Stimulated activated CD8-positive, alpha-beta memory T cell treated with anti-CD3 and anti-CD28 coated beads, Interleukin-15, amount 100 ng/mL, for 48 hours (primary cell): ENCODE results near the gene ASIC2.

Source experiments
- DNase-seq, 2 donors: peaks; one replicate each; pipeline ENCODE4 v3.0.0-alpha.2; 2020; ENCODE audit warnings: low read depth in 2 of 2

ASIC2 gene

DNA sequence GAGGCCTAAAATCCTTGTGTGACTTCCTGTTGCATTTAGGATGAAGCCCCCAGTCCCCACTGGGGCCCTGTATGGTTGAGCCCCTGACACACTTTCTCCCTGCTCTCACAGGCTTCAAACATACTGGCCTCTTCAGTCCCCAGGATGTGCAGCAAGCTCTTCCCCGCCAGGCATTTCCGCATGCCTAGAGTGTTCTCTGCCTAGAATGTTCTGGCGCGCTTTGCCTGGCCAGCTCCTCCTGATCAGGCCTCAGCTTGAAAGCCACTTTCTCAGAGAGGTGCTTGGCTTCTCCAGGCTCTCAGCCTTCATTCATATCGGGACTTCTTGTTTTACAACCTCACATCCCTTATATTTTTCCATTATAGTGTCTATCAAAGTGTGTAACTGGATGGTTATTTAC is 177.7 kb downstream of the ASIC2 start:
- no peak for DNase-seq

DNA sequence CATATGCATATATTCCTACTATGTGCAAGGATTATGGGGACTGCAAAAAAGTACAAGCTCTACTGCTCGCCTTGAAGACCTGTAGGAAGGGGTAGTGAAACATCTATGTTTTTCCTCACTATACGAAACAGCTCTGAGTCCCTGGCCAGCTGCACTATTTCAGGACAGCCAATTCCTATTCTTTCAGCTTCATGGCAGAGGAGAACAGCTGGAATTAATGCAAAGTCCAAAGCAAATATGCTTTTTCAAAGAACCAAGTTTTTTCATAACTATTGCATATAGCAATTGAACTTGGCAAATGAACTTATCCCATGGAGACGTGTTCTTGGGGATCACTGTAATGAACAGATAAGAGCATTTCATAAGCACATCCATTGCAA is 179.1 kb downstream of the ASIC2 start:
- DNase-seq = no peak

DNA sequence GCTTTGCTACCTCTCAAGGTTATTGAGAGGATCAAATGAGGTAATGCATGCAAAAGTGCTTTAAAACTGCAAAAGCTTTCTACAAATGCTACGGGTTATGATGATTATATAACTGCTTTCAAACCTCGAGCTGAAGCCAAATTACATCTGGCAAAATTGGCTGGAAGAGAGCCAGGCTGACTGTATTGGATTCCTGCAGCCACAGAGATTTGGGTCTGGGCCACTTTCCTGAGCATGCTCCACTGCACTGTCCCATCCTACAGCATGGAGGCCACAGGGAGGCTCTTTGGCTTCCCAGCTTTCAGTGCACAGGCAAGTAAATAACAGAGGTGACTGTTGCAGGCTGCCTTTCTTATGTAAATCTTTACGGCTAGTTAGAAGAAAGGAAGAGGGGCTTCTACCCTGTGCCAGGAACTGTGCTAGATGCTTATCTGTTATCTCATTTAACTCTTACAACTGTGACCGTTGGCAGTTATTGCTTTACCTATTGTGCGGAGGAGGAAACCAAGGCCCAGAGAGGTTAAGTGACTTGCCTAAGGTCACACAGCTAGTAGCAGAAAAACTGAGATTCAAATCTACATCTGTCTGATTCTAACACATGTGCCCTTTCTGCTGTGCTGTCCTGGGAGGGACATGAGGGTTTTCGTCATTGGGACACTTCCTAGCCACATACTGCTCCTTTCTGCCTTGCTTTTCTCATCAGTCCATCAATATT is 179.7 kb downstream of the ASIC2 start:
- DNase-seq = no peak

DNA sequence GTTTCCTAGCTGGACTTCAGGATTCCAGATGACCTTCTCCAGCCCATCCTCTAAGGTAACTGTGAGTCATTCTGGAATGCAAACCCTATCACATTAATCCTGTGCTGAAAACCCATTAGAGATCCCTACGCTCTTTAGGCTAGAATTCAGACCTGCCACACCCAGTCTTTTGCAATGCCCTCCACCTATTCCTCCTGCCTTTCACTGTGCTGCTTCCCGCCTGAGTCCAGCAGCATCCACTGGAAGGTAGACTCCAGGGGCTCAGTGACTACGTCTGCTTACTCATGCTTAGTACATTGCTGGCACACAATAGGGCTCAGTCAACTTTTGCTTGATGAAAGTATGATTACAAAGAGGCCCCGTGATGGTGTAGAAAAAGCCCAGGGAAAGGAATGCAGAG is 180.3 kb downstream of the ASIC2 start:
- no peak for DNase-seq

DNA sequence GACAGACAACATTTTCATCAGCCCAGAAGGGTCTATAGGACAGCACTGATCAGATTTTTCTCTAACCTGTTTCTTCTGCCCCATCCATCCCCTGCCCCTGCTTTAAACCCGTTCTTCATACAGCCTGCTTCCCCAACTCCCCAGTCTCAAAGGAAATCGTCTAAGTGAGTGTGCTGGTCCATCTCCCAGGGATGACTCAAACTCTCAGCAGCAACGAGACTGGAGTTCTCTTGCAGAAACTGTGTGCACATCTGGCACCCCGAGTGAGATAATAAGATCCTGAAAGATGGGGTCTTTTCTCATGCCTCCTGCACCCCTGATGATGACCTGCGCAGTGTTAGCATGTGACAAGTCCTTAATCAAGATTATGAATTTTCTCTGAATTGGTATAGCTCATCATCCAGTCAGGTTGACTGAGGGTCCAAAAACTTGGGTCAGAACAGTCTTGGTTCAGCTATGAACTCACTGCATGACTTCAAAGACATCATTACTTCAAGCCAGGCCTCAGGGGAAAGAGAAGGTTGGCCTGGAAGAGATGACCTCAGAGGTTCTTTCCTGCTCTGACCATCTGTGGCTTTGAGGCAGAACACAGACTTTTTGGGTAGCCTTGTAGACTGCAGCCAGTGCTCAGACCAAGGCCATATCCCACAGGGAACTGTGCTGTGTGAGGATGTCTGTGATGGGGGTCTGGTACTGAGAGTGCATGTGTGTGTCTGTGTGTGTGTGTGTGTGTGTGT is 183.6 kb downstream of the ASIC2 start:
- no peak for DNase-seq

DNA sequence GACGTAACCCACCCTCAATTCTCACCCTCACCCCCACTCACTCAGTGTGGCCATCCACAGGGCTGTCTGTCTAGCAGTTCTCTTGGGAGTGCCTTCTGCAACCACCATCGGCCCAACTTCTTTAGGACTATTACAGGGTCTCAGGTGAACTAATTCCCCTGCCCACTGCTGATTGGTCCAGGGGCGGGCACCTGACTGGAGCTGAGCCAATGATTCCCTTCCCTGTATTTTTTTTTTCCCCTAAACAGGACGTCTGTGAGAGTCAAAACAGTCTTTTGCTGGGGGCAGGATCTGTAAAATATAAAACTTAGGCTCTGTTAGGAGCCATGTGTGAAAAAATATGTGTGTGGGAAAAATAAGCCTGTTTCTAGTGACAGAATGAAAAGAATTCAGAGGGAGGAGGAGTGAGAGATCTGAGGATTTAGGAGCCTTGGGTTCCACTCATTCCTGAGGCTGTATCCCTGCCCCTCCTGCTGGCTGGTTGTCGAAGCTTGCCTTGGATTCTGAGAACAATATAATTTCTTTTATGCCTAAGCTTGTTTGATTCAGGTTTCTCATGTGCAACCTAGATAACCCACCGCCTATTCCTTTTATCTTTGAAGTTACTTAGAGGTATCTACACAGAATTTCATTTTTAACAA is 186.4 kb downstream of the ASIC2 start:
- DNase-seq = no peak

DNA sequence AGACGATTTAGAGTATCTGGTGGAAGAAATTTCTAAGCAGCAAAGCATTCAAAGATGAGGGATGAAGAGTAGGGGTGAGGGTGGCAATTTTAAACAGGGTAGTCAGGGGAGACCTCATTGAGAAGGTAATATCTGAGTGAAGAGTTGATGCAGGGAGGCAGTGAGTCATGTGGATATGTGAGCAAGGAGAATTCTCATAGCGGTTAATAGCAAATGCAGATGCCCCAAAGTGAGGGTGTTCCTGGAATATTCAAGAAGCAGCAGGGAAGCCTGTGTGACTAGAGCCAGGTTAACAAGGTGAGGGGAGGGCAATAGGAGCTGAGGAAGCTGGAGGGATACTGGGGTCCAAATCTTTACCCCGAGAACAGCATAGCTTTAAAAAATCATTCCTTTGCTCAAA is 187.2 kb downstream of the ASIC2 start:
- DNase-seq = no peak

DNA sequence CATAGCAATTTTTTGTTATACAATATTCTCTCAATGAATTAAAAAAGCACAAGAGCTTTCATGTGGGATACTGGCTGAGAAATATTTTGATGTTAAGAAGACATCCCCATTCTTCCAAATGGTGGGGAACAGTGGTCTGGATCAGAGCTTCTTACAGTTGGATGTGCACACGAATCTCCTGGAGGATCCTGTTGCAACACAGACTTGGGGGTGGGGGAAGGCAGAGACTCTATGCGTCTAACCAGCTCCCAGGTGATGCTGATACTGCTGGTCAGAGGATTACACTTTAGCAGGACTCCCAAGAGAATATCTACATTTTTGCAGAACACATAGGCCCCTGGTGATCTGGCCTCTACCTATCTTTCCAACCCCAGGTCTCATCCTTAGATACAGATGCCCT is 193.2 kb downstream of the ASIC2 start:
- no peak for DNase-seq

DNA sequence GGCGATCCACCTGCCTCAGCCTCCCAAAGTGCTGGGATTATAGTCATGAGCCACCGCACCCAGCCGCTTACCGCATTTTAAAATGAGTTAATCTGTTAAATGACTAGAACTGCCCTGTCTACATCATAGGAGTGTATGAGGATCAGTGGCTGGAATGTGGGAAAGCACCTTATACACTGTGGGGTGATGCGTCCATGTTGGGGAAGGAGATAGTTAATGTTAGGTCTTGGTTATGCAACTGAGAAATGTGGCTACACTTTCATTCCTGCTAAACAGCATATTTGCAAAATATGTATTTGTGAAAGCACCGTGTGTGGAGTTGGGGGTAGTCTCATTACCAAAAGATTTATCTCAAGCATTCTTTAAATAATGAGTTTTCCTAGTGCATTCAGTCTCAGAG is 193.8 kb downstream of the ASIC2 start:
- DNase-seq = no peak

DNA sequence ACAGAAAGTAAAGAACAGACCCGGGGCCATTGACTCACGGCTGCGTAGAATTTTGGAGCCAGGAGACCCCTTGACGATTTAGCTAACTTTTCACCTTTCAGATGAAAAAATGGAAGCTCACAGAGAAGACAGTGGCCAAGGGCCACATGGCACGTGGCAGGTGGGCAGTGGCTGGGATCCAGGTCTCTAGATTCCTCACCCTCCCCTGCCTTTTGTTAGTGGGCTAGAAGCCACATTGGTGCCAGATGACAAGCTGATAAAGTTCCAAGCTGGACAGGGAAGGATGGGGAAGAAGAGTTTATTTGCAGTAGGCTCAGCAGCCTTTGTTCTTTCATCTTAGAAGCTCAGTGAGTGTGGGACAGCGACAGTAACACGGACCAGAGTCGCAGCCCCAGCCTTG is 195.7 kb downstream of the ASIC2 start:
- DNase-seq = no peak

DNA sequence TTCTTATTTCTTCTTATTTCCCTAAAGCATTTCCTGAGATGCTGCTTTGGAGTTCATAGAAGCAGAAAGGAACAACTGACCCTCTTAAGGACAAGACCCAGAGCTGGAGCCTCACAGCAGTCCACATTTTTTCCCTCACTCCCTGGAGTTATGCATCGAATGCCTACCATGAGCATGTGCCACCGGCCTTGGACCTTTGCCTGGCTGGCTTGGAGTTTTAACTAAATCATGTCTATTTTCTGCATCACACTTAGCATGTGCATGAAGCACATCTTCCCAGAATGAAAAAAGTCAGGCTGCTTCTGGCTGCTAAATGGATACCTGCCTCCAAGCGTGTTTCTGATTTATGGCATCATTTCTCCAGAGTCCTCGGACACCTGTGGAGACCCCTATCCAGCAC is 196.9 kb downstream of the ASIC2 start:
- DNase-seq = no peak

DNA sequence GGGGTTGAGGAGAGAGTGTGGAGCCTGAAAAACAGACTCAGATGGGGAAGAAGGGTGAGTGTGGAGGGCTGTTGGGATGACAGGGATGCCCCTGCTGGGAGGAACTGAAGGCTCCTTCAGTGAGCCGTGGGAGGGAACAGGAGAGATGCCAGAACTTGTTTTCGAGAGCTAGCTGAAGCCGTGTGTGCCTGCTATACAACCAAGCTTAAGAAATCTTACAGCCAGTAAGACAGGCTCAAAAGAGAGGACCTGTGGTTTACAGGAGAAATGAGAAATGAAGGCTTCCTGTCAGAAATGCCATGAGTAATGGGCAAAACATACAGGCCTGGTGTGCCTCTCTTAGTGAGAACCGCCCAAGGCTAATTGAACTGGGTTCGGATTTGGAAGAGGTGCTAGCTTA is 201.8 kb downstream of the ASIC2 start:
- no peak for DNase-seq

DNA sequence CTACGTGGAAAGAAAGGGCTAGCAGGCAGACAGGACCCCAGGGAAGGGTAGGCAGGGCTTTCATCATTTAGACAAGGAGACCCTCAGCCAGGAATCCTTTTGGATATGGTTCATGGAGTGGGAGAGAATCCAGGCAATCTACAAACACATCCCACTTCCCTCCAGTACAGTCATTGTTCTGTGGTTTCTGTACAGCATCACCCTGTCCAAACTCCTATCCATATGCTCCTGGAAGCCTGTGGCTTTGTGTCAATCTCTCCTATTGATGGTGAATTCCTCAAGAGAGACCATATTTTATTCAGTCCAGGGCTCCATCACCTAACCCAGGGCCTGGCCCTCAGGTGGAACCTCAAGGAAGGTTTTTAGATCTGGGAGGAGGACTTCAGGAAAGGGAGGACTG is 202.3 kb downstream of the ASIC2 start:
- no peak for DNase-seq

DNA sequence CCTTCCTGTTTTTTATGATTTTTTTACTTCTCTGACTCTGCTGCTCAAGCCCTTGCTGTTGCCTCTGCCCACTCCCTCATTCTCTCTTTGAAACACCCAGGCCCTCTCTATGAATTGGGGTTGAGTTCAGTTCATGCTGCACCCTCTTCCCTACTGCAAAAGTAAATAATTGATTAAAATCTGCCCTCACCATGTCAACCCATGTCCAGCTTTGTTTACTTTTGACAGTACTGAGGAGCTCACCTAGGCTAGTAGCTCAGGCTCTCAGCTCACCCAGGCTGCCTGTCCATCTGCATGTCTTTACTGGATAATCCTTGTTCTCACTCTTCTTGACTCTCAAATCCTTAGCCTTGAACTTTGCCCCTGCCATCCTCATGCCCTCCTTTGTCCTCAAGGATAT is 206.2 kb downstream of the ASIC2 start:
- DNase-seq = no peak

DNA sequence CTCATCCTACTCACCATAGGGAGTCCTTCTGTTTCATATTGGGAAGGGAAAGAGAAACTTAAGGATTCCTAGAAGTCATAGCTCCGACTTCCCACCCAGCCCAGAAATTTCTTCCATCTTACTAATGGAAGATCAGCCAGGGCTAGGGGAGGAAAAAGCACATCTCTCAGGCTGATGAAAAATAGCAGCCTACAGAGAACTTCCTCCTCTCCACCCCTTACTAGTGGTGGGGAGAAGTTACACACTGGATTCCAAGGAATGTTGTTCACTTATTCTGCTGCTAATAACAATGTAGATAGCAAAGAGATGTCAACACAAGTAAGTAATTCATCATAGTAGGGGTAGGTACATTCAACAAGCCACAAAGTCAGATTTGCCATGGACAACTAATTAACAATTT is 207.1 kb downstream of the ASIC2 start:
- no peak for DNase-seq

DNA sequence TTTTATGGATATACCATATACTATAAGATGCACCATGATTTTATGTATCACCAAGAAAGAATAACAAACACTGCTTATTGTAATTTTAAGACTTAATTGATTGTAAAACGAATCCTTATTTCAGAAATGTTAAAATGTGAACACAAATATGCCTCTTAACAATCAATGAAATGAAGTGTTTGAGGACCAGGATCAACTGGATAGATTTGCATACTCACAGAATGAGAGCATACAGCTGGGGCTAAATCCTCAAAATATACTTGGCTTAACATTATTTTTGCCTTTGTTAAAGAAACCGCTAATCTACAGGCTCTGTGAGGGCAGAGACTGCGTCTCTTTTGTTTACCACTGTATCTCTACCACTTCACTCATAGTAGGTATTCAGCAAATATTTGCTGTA is 207.8 kb downstream of the ASIC2 start:
- no peak for DNase-seq

DNA sequence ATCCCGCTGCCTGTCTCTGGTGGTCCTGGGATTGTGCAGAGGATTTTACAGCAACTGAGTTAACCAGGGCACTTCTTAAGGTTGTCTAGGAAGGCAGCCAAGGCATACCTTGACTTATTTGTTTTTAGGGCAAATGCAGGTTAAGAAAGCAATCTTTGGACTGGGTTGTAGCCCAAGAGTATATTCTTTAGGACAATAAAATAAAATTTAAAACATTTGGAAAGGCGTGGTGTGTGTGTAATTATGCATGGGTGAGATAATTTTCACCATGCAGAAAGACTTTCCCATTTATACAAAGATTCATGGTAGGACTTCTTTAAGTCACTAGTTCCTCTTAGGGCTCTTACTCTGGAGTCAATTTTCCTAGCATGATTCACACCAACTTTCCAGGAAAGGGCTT is 208.3 kb downstream of the ASIC2 start:
- no peak for DNase-seq

DNA sequence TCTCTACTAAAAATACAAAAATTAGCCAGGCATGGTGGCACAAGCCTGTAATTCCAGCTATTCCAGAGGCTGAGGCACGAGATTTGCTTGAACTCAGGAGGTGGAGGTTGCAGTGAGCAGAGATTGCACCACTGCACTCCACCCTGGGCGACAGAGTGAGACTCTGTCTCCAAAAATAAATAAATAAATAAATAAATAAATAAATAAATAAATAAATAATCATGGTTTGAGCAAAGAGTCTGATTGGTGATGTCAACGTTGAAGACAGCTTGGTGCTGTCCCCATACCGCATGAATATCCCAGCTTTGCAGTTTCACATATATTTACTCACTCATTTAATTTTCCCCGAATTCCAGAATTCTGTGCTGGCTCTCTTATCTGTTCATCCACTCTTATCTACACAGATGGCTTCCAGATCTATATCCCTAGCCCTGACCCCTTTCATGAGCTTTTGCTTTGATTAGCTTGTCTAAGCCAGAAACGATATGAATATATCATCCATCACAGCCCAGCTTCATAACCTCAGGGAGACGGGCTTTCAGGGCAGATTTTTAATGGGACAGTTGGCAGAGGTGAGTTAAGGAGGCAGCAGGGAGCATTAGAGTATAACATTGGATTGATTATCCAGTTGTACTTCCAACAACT is 210.4 kb downstream of the ASIC2 start:
- no peak for DNase-seq

DNA sequence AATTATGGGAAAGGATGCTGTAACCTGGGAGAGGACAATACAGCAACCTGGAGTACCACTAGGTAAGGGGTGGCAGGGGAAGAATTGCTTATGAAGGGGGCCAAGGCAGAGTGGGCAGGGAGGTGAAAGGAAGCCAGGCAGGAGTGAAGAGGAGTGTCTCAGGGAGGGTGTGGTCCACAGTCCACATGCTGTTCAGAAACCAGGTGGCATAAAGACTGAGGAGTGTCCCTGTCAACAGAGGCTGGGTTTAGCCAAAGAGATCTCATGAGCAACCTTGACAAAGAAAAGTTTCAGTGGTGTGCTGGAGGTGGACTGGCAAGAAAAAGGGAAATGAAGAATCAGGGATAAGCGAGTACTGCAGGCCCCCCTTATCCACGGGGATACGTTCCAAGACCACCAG is 213.0 kb downstream of the ASIC2 start:
- no peak for DNase-seq

DNA sequence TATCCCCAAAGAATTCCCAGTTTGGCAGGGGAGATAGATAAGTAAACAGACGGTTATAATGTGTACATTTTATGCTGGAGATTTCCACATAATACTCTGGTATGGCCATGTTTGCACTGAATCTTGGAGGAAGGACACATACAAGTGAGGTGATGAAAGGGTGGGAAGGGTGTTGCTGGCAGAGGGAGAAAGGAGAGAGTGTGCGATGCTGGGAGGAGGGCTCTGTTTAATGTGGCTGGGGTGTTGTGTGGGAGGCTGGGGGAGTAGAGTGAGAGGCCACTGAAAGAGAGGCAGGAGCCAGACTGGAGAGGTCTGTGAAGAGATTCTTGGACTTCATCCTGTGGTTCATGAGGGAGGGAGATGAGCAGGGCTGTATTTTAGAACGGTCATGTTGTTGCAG is 213.9 kb downstream of the ASIC2 start:
- no peak for DNase-seq

DNA sequence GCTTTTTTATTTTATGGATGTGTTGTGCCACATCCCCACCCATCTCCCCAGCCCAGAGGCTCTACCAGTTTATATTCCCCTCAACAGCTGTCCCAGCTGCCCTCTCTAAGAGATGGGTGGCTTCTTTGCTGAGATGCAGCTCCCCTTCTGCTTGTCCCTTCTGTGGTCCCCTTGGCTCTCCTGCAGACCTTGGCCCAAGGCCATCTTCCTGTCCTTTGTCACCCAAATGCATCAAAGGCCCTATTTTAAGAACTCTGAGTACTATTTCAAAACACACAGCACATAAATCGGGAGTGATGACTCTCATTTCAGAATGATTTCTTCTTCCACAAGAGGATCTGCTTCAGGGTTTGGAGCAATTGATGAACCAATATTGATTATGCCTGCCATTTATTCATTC is 216.1 kb downstream of the ASIC2 start:
- DNase-seq = no peak

DNA sequence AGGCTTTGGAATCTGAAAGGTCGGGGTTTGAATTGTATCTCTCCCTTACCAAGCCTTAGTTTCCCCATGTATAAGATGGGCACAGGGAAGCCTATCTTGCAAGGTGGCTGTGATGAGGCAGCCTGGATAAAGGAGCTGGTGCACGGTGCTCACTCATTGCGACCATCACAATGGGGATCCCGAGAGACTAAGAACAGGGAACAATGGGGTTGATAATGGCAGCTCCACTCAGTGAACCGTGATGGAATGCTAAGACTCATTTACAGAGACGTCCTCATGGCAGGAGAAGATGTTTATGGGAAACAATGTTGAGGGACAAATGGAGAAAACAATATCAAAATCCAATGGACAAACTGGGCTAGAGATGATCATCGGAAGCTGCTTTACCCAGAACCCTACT is 219.7 kb downstream of the ASIC2 start:
- DNase-seq = no peak
